Choroid plexus epithelial cell (primary cell): ENCODE results near the gene AP3S2.
"Not testable (repeated sequence)": the region's sequence is repeated elsewhere in the genome, so short reads cannot be mapped to it uniquely, and the experiment has no call there.

Experiments
- DNase-seq: peaks from one replicate; pipeline ENCODE4 v3.0.0-alpha.2; 2010; ENCODE audit warnings: low read depth
- H3K4me3 ChIP-seq: 2 replicates; pipeline ENCODE4 v1.5.1; 2011; ENCODE audit warnings: low read depth, mild to moderate bottlenecking, control low read depth, low read length, moderate library complexity
- TF ChIP-seq, protein P1 (sequence below): conservative IDR thresholded peaks from 2 replicates; pipeline ENCODE4 v1.5.1; 2011; ENCODE audit warnings: low read depth, mild to moderate bottlenecking, control low read depth, inconsistent platforms, low read length, moderate library complexity

Gene AP3S2

DNA sequence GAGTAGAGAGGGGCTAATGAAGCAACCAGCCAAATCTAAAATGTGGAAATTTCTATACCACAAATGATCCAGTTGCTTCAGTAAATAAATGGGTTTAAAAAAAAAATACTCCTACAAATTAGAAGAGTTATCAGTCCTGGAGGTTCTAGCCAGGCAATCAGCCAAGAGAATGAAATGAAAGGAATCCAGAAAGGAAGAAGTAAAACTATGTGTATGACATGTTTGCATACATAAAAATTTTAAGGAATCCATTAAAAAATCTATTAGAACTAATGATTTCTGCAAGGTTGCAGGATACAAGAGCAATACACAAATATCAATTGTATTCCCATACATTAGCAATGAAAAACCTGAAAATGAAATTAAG is 108.0 kb downstream of the AP3S2 start:
- TF ChIP-seq, protein P1, sequence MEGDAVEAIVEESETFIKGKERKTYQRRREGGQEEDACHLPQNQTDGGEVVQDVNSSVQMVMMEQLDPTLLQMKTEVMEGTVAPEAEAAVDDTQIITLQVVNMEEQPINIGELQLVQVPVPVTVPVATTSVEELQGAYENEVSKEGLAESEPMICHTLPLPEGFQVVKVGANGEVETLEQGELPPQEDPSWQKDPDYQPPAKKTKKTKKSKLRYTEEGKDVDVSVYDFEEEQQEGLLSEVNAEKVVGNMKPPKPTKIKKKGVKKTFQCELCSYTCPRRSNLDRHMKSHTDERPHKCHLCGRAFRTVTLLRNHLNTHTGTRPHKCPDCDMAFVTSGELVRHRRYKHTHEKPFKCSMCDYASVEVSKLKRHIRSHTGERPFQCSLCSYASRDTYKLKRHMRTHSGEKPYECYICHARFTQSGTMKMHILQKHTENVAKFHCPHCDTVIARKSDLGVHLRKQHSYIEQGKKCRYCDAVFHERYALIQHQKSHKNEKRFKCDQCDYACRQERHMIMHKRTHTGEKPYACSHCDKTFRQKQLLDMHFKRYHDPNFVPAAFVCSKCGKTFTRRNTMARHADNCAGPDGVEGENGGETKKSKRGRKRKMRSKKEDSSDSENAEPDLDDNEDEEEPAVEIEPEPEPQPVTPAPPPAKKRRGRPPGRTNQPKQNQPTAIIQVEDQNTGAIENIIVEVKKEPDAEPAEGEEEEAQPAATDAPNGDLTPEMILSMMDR, result no peak
- DNase-seq, result peak; percentile 77
- H3K4me3 ChIP-seq, result no peak overlapping the region

DNA sequence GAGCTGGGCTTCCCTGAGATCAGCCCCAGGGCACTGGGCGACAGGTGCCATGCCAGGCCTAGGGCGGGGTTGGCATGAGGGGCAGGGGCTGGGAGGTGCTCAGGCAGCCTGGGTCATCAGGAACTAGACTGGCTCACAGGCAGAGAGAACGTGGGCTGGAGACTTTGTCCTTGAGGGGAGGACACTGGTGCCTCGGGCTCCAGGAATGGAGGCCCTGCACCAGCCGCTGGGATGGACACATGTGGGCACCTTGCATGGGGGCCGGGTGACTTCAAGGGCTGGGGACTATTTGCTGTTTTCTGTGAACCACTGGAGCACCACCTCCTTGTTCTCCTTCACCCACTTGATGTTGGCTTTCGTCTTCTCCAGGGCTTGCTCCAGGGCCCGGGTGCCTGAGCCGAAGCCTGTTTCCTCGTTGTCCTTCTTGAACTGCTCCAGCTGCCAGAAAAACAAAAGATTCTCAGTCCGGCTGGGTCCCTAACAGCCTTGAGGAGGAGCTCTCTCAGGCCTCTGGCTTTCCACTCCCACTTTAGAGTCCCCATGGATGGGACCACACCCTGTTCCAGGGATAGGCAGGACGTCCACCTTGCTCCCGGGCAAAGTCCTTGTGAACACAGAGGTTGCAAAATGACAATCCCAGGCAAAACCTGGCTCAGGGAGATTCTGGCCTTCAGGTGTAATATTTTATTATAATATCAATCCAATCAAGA is 108.6 kb downstream of the AP3S2 start:
- TF ChIP-seq, protein P1, result no peak
- no peak overlapping the region for H3K4me3 ChIP-seq
- no peak for DNase-seq

DNA sequence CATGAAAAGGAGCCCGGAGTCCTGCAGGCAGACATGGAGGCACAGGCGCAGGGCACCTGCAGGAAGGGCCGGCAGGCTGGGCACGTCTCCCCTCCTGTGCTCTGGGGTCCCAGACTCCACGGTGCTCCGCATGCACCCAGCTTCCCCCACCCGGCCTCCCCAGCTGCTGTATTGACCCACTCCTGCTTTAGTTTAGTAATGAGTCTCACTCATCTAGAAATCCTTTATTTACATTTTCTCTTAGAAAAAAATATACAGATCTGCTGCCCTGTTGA is 109.2 kb downstream of the AP3S2 start:
- DNase-seq, result no peak
- TF ChIP-seq, protein P1, result no peak
- H3K4me3 ChIP-seq, result no peak overlapping the region

DNA sequence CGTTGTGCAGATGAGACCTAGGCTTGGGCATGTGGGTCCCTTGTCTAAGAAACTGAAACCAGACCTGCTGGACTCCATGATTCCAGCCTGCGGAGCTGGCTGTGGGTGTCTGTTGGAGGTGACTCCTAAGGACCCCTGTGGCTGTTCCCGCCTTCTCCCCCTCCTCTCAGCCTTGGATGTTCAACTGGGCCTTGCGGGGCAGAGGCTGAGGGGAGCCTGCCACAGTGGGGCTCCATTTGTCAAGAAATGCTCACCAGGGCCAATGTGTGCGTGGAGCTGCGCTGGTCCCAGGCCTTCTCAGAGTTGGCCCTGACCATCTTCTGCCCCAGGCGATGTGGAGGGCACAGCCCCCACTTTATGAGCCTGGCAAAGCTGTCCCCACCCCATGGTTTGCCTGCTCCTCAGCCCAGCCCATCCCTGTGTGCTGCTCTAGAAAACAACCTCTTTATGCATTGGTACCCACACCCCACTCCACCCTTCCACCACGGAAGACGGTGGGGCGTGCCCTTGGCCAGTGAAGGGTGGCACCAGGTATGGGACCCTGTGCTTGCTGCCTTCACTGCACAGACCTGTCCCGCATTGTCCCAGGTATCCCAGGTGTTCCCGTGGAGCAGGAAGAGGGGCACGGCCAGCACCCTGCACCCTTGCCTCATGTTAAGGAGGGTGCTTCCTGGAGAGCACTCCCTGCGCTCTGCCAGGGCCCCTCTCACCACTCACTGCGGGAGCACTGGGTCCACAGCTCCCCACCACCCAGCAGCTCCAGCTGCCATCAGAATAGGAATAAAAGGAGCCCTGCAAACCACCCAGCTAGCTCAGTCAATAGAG is 109.7 kb downstream of the AP3S2 start:
- no peak for DNase-seq

DNA sequence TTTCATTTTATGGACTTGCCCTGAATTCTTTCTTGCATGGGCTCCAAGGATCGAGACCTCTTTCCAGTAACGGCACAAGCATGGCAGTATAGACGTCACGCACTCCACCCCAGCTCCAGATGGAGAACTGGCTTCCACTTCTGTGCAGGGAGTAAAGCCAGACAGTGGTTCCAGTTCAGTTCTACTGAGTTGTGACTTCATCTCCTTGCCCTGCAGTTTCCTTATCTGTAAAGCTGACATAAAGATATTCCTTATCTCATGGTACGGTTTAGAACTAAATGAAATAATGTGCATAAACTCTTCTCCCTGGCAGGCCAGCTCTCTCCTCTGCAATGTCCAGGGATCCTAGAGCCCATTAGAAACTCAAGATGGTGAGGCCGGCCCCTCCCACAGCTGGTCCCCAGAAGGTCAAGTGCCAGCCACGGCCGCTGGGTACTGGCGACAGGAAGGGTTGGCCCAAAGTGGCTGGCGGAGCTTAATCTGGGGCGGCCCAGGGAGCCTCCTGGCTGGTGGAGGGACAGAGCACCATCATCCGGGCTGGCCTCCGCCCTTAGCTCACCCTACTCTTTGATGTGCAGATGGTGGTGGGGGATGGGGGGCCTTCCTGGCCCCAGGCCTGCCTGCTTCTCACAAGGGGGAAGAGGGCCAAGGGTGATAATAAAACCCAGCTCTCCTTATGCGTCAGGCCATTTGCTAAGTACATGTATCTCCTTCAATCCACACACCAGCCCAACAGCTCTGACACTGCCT is 110.5 kb downstream of the AP3S2 start:
- no peak overlapping the region for H3K4me3 ChIP-seq
- peak; percentile 41 for DNase-seq
- TF ChIP-seq, protein P1, result no peak

More for the DNA sequence above, 109.7 kb downstream of the AP3S2 start:
- no peak overlapping the region for H3K4me3 ChIP-seq
- TF ChIP-seq, protein P1, result no peak

DNA sequence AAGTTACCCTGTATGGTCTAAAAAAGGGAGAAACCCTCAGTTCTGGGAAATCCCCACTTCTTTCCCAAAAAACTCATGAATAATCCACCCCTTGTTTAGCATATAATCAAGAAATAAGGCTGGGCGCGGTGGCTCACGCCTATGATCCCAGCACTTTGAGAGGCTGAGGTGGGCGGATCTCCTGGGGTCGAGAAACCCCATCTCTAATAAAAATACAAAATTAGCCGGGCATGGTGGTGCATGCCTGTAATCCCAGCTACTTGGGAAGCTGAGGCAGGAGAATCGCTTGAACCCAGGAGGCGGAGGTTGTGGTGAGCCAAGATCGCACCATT is 111.2 kb downstream of the AP3S2 start:
- not testable (repeated sequence) for DNase-seq, H3K4me3 ChIP-seq

DNA sequence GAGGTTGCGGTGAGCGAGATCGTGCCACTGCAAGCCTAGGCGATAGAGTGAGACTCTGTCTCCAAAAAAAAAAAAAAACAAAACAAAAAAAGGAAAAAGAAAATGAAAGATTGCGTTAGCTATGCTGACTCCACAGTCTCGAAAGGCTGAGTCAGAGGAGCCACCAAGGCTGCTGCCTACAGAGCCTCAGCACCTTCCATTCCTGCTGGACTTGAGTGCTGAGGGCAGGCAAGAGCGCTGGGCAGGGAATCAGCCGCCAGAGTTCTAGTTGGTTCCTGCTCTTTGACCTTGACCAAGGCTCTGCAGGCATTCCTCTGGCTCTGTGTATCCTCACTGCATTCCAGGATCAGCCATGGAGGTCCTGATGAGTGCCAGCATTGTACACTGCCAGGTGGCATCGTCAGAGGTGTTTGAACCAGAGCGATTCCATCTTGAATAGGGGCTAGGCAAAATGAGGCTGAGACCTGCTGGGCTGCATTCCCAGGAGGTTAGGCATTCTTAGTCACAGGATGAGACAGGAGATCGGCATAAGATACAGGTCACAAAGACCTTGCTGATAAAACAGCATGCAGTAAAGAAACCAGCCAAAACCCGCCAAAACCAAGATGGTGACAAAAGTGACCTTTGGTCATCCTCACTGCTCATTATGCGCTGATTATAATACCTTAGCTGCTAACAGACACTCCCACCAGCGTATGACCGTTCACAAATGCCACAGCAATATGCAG is 111.7 kb downstream of the AP3S2 start:
- DNase-seq, result peak; percentile 78
- TF ChIP-seq, protein P1, result no peak
- no peak overlapping the region for H3K4me3 ChIP-seq
